GM18858 (cell line): Measurements from ENCODE around the gene SPC25.
"Not testable (repeated sequence)": the region's sequence is repeated elsewhere in the genome, so short reads cannot be mapped to it uniquely, and the experiment has no call there.

Experiments used
- ATAC-seq: cut with Tn5 transposase; IDR thresholded peaks from one replicate; pipeline ENCODE4 v1.9.1; 2021; ENCODE audit not compliant: unreplicated experiment

Gene SPC25, protein sequence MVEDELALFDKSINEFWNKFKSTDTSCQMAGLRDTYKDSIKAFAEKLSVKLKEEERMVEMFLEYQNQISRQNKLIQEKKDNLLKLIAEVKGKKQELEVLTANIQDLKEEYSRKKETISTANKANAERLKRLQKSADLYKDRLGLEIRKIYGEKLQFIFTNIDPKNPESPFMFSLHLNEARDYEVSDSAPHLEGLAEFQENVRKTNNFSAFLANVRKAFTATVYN

GRCh38 chr2:168890006-168890782 is at the start of gene SPC25:
Gene SPC25 (minus strand): TSS chr2:168890430. CDS start chr2:168889519, 911 bp downstream.
- ATAC-seq, result peak; percentile 100

DNA sequence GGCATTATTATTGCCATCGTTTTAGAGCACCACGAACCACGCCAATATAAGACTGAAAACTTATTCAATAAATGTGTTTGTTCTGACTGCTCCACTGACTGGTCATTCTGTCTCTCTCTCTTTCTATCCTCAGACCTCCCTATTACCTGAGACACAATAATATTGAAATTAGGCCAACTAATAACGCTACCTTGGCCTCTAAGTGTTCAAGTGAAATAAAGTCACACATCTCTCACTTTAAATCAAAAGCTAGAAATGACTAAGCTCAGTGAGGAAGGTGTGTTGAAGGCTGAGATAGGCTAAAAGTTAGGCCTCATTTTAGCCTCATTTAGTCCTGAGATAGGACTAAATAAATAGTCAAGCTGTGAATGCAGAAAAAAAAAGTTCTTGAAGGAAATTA is 49.7 kb upstream of the SPC25 start:
- peak; percentile 78 for ATAC-seq

GRCh38 chr2:168939061-168939460 is 48.8 kb upstream of the SPC25 start:
- no peak for ATAC-seq

GRCh38 chr2:168935810-168936581 is 45.8 kb upstream of the SPC25 start:
- ATAC-seq, result no peak

DNA sequence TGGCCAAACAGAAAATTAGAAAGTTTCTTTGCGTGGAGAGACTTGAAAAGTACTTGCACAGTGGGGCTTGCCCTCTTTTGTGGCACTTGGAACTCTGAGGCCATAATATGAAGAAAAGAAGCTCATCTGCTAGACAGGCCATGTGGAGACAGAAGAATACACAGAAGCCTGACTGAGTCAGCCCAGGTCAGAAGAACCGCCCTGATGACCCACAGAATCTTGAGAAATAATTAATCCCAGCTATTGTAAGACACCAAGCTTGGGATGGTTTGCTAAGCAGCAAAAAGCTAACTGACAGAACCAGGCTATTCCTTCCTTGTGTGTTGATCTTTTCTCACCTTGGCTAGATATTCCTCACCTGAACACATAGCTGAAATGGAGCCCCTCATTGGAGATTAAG is 44.6 kb upstream of the SPC25 start:
- ATAC-seq, result no peak

- not testable (repeated sequence) for ATAC-seq
Observed at GRCh38 chr2:168932174-168932573, 41.9 kb upstream of the SPC25 start.

- ATAC-seq, result no peak
Observed at GRCh38 chr2:168930242-168930641, 40.0 kb upstream of the SPC25 start.

DNA sequence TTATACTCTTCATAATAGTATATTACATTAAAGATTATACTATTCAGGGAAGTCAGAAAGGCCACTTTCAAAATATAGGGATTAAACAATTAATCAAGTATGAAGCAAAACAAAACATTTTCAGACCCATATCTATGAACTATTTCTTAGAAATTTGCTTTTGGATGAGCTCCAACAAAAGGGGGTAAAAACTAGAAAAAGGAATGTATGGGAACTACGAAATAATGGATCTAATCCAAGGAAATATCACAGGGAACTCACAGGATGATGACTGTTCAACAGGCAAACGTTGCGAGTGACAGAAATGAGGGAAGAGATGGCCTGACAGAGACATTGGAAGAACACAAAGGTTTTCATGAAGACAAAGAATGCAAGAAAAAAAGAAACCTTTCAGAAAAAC is 38.8 kb upstream of the SPC25 start:
- no peak for ATAC-seq

GRCh38 chr2:168928113-168928831 is 38.0 kb upstream of the SPC25 start:
- ATAC-seq, result no peak

DNA sequence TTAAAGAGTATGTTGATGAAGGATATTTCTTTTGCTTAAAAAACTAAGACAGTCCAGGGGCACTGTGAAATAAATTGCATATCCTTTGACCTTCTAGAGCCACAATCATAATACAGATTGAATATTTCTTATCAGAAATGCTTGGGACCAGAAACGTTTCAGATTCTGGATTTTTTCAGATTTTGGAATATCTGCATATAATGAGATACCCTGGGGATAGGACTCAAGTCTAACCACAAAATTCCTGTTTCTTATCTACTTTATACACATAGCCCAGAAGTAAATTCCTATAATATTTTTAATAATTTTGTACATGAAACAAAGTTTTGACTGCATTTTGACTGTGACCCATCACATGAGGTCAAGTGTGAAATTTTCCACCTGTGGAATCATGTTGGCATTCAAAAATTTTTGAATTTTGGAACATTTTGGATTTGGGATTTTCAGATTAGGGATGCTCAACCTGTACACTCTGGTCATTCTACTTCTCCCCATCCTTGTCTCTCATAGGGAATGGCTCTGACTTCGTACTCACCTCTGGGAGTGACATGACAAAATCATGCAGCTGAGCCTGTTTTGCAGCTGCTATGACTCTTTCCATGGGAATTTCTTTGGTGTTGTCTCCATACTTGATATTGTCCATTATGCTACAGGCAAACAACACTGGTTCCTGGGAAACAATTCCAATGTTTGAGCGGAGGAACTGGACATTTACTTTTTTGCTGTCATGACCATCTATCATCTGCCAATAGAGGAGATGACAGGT is 36.6 kb upstream of the SPC25 start:
- no peak for ATAC-seq

GRCh38 chr2:168920504-168921157 is 30.4 kb upstream of the SPC25 start:
- ATAC-seq, result no peak

GRCh38 chr2:168916331-168916675 is 26.1 kb upstream of the SPC25 start:
- ATAC-seq, result no peak

DNA sequence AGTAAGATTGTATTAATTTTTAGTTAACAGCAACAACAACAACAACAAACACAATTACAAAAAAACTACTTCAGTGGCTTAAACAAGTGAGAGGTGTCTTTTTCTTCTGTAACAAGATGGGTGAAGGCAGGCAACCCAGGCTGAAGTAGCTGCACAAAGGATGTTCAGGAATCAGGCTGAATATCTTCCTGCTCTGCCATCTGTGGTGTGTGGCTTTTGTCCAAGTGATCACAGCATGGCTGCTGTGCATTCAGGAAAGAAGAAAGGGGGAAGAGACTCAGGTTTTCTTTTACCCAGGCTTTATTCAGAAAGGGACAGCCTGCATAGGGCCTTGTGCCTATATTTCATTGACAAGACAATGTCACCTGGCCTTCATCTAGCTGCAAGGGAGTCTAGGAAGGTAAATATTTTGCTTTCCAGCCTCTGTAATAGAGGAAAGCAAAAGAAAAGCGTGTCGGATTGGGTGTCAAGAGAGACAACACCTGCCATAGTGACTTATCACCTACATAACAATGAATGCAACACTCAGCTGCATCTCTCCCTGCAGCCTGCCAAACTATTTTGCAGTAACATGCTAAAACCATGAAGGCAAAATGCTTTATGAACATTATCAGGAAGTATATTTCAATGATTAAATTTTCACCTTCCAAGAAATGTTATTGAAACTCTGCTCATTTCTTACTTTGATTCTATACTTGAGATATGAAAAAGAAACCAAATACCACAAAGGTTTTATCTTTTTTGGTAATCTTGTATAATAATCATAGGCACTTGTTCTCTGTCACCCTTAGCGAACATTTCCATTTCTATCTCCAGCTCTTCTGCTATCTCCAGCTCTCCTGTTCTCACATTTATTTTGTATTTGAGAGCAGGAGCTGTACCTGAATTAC is 25.5 kb upstream of the SPC25 start:
- no peak for ATAC-seq

DNA sequence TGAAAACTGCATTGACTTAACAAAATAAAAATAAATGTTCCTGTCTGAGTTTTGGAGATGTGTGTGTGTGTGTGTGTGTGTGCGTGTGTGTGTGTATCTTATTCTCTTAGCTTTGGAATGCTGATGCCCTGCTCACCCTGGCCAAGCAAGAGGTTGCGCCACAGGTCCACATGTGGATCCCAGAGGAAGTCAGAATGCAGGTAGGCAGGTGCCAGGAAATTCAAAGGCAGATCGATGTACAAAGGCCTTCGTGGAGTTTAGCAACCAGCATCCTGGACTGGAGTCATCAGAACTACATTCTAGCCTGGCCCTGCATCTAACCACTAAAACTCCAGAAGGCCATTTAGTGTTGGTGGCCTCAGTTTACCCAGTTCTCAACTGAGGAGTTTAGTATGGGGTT is 23.3 kb upstream of the SPC25 start:
- ATAC-seq, result no peak

DNA sequence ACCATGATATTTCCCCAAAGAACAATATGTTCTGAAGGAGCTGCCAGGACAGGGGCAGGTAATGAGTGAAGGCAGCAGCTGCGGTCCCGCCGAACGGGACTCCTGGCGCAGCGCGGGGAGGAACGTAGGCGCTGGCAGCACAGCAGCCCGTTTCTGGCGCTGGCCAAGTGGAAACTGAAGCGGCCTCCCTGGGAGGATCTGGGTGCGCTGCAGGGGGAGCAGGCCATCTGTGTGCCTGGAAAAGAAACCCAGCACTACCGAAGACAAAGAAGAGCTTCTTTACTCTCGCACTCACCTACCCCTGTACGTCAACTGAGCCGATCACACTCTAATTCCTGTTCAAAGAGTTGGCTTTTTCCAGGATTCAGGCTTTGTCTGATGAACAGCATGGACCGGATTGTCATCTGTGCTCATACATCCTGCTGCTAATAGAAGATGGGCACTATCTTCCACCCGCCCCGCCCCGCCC is 22.7 kb upstream of the SPC25 start:
- no peak for ATAC-seq

- ATAC-seq, result no peak
Observed at GRCh38 chr2:168912466-168912865, 22.2 kb upstream of the SPC25 start.

DNA sequence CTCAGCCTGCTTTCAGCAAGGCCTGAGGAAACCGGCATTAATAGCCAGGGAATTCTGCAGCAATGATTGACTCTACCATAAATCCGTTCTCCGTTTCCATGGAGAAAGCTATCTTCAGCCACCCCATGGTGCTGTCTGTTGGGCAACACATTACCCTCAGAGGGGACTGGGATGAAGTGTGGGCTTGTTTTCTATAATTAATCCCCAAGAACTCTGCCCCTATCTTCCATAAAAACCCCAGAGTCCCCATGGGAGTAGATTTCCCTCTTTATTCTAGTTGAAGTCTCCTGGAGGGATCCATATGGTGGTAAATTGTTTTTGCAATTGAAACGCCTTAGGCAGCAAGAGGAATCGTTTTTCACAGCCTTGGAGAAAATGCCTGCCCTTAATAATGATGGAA is 20.1 kb upstream of the SPC25 start:
- ATAC-seq, result no peak

GRCh38 chr2:168907940-168908662 is 17.9 kb upstream of the SPC25 start:
- no peak for ATAC-seq
